HG02852 (cell line): ENCODE results near the gene ACYP1.

Experiments
- ATAC-seq: cut with Tn5 transposase; IDR thresholded peaks from one replicate; pipeline ENCODE4 v1.9.1; 2021; ENCODE audit warnings: mild to moderate bottlenecking, moderate library complexity; ENCODE audit not compliant: unreplicated experiment

Gene ACYP1

DNA sequence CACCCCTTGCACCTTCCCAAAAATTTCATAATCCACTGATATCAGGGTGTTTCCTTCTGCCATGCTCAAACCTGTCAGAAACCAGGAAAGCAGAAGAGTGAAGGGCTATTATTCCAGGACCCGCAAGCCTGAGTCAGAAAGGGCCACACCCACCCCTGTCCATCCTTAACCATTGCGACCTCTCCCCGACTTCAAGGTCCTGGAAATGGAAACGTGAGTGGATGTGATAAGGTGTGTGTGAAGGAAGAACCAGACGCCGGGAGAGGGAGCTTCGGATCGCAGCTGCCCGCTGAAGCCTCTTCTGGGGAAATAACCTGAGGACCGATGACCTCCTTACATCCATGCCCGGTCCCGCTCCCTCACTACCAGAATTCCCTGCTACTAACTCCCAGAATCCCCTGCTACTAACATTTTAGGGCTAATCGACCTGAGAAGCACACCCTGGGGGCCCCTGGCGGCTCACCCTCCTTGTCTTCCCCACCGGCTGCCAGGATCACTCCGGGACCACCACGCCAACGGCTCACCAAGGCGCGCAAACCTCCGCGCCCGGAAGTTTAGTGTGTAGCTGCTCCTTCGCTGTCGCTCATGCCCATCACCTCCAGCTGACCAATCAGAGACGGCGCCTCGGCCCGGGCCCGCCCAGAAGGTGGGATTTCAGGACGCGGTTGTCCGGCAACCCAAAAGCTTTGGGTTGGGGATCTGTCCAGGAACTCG lies at the start of gene ACYP1:
ACYP1 (minus strand) TSS at position 534 of the 714 bp plus-strand sequence; CDS start at position 63, 471 bp downstream.
- ATAC-seq, result peak; percentile 96

DNA sequence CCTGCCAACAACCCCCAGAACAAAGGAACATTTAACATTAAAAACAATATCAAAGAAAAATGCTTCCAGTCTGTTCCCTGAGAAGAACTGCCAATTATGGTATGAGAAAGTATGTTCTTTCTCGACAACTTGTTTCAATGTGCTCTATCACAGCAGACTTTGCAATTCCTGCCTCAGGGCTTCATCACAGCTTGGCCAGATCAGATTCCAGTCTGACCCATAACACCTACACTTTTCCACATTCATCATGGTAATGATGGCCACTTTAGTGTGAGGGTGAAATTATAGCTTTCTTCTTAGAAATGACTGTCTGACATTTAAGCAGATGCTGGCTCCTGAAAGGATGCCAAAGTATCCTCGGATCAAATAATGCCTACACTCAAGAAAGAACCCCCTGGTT lies 46.1 kb upstream of the ACYP1 start:
- no peak for ATAC-seq

DNA sequence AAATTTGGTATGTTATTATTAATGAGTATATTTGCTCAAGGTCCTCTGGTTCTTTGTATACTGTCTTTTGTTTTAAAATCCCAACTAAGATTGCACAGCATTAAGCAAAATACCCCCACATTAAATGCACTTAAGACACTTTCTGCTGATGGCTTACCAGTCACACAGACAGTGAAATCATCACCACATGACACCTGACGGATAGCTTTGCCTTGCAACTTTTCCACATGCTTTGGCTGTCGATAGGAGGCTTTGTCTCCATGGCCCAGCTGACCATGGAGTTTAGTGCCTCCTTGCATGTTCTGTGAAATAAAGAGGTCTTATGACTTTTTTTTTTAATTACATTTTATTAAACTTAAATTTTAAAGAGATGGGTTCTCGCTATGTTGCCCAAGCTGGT lies 43.4 kb upstream of the ACYP1 start:
- no peak for ATAC-seq

DNA sequence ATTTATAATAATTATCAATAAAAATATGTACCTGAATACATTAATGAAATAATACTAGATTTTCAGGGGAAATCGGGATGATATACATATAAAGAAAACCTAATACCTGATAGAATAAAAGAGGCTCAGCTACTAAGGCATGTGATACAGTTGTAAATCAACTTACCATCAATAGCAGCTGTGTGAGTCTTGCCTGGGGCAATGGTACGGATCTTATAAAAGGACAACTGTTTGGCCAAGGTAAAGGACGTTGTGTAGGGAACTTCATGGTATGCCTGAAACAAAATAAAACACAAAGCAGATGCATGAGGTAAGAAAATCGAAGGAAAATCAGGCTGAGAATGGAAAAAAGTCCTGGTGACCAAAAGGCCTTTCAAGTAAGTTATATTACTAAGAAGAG lies 37.7 kb upstream of the ACYP1 start:
- no peak for ATAC-seq

DNA sequence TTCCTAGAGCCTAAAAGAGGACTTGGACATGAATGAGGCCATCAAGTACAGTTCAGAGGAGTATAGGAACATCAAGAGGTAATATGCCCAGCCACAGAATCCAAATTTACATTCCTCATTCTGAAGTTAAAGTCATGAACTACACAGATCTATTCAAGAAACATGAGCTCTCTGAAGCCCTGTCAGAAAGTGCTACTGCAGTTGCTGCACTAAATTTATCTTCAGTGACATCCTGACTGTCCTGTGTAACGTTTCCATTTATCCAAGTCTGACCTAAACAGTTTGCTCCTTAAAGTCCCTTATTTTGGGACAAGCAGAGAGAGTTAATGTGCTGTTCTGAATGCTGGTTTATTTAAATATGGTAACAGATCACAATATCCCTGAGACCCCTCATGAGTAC lies 34.9 kb upstream of the ACYP1 start:
- no peak for ATAC-seq

DNA sequence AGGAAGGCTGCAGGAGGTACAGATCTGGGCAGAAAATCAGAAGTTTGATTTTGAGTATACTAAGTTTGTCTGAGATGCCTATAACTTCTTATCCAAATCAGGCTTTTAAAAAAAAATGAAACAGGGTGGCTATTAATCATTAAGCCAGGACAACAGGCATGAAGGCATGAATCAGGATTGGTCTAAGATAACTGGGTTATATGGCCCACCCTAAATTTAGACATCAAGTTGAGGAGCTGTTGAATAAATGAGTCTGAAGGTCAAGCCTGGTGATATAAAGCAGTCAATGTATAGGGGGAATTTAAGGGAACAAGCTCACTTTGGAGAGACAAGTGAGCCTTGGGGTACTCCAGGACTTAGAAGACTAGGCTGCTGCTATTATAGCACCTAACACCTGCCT lies 34.4 kb upstream of the ACYP1 start:
- ATAC-seq, result no peak

DNA sequence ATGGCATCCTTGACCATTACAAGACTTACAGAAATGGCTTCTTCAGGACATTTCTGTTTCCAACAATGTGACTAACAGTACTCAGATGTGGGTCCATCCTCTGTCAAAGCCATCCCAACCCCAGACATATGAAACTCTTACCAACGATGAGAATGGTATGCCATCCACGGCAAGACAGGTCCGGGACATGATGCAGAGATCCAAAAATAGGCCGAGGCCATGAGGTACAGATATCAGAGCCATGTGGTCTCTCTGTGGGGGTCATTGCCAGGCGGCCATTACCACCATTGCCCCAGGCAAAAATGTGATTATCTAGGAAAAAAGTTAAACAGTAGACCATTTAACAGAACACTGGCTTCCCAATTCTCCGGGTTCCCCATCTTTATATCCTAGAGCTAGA lies 33.1 kb upstream of the ACYP1 start:
- ATAC-seq, result no peak

DNA sequence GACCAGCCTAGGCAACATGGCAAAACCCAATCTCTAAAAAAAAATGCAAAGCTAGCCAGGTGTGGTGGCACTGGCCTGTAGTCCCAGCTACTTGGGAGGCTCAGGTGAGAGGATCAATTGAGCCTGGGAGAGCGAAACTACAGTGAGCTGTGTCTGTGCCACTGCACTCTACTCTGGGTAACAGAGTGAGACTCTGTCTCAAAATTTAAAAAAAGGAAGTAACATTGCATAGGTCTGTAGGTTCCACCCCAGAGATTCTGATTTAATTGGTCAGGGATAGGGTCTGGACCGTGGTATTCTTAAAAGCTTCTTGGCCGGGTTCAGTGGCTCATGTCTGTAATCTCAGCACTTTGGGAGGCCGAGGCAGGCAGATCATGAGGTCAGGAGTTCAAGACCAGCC lies 31.9 kb upstream of the ACYP1 start:
- no peak for ATAC-seq

DNA sequence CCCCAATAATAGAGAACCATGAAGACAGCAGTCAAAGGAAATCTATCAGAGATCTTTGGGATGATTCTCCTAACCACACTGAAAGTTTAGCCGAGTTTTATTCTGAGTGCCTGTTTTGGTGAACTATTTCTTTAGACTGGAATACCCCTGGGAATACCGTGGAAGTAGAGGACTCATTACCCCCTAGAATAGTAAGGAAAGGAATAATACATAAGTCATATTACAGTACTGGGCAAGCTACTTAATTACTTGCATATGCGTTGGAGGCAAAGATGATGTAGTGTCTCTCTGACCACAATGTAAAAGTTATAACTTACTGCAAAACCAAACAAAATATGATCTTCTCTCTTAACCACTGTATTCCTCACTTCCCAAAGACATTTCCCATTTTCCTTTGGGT lies 31.1 kb upstream of the ACYP1 start:
- no peak for ATAC-seq

DNA sequence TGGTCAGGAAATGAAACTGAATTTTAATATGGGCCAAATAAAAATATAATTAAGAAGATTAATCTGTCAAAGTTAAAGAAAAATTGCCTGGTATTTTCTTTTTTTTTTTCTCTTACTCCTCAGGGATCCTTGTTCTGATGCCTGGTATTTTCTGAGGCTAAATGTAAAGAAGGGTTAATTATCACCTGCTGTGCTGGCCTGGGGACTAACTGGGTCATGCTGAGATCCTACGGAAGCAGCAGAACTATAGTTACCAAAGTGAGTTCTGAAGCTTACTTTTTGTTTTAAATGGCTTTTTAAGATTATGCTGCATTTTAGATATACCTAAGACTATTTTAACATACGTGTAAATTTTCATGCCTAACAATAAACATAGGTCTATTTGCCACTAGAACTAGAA lies 28.9 kb upstream of the ACYP1 start:
- ATAC-seq, result no peak

DNA sequence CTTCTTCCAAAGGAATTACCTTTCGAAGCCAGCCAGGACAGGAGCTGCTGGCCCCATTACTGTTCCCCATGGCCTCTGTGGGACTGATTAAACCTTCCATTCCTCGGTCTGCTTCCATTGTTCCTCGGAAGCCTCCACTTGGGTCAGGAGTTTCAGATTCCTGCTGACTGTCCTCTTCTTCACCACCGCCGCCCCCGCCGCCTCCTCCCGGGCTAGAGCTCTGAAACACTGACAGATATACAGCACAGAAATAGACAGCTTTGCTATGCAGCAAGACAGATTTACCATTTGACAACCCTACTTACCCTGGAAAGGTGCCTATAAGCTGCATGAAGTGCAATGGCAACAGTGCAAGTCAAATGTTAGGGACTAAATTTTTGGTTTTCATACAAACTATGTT lies 27.4 kb upstream of the ACYP1 start:
- no peak for ATAC-seq

DNA sequence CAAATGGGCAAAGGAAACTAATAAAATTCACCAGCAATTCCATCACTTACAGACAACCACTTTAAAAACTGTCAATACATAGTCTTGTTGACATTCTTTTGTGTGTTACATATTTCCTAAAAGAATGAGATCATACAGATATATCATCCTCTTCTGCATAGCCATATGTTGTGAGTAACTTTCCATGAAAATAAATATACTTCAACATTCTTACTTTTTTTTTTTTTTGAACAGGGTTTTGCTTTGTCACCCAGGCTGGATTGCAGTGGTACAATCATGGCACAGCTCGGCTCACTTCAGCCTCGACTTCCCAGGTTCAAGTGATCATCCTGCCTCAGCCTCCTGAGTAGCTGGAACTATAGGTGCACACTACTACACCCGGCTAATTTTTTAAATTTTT lies 26.5 kb upstream of the ACYP1 start:
- ATAC-seq, result no peak

DNA sequence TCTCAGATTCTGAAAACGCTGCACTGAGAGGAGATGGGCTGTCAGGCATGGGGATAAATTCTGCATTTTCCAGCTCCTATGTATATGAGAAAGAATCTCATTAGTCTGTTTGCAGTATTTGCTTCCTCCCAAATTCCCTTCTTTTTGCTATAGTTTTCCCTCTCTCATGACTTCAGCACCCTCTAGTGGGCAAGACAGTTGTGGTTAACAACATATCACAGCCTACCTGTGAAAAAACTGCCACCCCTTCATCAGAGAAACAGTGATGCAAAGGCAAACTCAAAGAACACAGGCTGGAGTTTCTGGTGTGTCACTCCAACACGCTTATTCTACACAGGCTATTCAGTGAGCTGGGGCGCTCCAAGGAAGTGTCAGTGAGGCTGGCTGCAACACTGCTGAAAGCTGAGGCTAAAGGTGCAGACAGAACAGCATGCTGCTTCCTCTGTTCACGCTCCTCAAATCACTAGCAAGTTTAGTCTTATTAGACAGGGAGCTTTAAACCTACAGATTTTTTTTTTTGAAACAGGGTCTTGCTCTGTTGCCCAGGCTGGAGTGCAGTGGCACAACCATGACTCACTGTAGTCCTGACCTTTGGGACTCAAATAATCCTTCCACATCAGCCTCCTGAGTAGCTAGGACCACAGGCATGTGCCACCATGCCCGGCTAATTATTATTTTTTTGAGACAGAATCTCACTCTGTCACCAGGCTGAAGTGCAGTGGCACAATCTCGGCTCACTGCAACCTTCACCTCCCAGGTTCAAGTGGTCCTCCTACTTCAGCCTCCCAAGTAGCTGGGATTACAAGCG lies 24.9 kb upstream of the ACYP1 start:
- ATAC-seq, result no peak

DNA sequence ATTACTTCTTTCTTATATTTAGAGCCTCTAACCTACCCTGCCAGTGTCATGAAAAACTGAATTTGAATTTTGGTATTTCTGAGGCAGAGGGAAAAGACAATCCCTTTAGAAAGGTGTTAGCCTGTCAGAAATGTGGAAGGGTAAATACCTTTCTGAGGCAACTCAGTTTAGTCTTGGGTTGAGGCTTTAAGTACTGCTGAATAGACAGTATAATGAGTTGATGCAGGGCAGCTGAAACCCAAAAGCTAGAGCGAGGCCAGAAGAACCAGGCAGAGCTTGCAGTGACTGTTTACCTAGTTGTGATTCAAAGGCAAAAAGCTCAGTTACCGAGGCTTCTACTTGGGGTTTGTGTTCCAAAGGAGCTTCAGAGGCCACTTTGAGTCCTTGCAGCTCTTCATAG lies 24.3 kb upstream of the ACYP1 start:
- ATAC-seq, result no peak

DNA sequence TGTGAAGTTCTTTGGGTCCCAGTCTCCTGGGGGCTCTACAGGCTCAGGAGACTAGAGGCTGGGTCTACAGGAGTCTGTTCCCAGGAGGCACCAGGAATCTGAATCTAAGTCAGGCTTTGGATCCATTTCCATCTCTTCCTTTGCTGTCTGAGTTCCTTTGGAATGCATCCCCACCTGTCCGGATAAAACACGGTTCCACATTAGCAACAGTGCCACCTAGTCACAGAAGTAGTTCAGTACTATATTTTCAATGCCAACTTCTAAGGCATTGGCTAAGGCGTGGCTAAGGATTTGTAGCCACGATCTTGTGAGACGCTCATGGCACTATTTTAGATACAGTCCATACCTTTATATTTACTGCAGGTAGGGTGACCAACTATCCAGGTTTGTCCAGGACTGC lies 20.7 kb upstream of the ACYP1 start:
- no peak for ATAC-seq

DNA sequence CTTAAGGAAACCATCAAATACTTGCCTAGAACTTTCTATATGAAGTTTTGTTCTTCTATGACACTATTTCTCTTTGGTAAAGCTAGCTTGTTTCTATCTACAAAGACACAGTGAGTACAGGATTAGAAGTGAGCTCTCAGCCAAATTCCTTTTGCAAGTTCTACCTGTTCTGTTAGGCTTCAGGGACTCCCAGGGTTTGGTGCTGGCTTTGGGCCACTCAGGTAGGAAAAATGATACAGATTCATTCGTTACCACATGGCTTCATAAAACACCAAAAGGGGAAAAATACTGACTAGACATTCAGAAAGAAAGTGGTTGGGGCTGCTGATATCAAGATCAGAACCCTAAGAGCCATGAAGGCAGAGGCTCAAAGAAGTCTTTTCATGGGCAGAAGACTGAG lies 19.4 kb upstream of the ACYP1 start:
- no peak for ATAC-seq

DNA sequence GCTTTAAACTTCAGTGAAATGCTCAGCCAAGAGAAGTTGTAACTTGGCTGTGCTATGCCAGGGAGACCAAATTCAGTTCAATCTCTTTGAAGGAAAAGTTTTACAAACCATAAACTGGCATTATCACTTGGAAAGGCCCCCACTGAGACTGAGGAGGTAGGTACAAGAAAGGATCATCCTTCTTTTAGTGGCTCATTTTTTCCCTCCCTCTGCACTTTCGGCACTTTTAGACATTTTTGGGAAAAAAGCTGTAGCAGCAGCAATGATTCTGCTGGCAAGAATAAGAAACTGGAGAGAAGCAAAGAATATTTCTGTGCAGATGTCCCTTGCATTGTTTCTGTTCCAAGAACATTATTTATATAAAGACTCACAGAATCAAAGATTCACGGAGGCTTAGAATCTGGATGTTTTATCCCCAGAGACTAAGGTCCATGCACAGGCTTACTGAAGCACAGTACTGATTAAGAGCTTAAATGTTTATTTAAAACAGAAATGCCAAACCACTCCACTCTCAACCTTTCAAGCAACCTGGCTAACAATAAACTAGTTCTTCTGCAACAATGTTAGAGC lies 17.9 kb upstream of the ACYP1 start:
- no peak for ATAC-seq

DNA sequence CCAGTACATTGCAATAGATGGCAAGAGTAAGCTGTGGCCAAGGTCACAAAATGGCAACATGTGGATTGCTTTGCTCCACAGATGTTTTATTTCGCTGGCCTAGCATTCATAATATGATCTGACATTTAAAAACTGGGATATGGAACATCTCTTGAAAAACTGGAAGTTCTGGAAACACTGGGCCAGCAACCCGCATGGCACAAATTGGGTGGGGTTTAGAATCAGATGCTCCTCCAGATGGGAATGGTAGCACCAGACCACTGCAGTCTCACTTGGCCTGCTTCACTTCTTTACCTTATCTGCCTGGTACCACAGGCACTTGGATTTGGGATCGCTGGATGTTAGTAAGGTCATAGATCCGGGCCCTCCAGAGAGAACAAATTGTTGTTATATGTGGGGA lies 15.7 kb upstream of the ACYP1 start:
- no peak for ATAC-seq

DNA sequence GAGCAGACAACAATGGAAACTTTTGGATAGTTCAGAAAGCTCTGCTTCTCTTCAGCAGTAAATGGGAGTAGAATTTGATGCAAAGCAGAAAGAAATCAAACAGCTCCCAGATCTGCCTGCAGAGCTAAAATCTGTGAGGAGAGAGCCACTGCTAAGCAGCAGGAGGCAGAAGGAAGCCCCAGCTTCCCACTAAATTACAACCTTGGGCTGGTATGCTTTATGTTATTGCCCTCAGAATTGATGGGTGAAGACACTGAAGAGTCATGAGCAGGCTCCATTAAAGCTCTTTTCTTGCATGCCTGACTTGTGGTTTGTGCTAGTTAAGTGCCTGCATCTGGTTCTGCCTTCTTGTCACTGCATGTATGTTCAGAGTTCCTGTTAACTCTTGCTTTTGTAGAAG lies 14.0 kb upstream of the ACYP1 start:
- no peak for ATAC-seq

DNA sequence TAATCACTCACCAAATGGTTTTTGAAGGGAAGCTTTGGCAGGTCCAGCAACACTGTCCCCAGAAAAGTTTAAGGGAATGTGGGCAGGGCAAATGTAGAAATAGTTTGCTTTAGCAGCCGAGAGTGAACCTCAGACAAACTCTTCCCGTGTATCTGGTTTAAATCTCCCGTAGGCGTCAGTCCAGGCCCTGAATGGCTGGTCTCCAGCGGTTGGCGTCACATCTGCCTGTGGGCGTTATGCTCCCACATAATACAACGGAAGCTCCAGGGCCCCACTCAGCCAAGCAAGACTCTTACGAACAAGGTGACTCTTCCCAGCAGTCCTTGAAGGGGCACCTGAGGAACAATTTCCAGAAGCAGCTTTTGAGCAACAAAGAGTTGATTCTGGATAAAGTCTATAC lies 6.6 kb upstream of the ACYP1 start:
- ATAC-seq, result no peak

DNA sequence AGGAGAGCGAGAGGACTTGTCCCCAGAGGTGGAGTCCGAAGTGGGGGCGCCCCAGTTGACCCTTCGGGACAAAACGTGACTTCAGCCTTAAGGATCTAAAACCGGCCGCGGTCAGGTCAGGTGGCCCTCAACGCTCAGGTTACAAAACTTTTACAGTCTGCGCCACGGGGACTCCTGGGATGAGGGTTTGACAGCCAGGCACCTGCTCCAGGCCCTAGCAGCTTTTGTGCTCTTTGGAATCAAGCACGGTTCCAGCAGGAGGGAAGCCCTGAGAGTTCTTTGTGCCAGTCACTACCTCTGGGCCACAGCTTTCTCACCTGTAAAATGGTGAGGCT lies 6.0 kb upstream of the ACYP1 start:
- no peak for ATAC-seq

DNA sequence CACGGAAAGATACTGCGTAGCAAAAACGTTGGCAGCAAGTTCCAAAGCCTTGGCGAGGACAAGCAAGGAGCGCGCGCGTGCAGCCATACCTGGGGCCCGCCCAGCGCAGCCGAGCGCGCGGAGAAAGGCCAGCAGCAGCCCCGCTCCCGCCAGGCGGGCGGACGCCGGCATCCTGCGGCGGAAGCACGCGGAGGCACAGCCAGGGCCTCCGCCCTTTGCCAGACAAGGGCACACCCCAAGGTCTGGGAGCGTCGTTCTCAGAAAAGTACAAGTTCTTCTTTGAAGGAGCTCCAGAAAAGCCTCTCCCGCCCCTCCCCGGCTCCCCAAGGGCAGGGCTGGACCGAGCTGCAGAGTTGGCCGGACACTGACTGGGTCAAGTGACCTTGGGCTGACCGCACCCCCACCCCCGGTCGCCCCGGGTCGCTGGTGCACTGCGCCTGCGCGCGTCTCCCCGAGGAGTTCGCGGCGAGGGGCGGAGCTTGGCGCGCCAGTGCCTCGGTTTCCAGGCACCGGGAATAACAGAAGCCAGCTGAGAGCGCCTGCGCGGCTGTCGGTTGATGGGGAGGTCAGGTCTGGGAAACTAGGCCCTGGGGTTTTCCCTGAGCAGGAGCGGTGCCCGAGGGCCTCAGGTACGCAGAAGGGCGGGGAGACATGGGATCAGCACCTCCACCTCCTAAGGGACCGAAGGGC lies 5.4 kb upstream of the ACYP1 start, which contains the start of gene ZC2HC1C:
ZC2HC1C (plus strand) TSS at position 521 of the 690 bp plus-strand sequence. CDS start 933 bp downstream, outside the sequence.
- ATAC-seq, result peak; percentile 75
